Astrocyte of the spinal cord (primary cell): ENCODE measurements around the gene MTCH1.

ENCODE experiments used
- DNase-seq: peaks from one replicate; pipeline ENCODE4 v3.0.0; 2011; ENCODE audit warnings: low read depth, low spot score
- H3K4me3 ChIP-seq: 2 replicates; pipeline ENCODE4 v1.5.1; 2011; ENCODE audit warnings: low read depth, mild to moderate bottlenecking, low read length, moderate library complexity
- in situ Hi-C: cut with HindIII; loops from 2 replicates; pipeline ENCODE4 v1.10.0; 2017; ENCODE audit warnings: low sequenced_read_pairs
- TF ChIP-seq, protein P1 (sequence below): IDR thresholded peaks from 2 replicates; pipeline ENCODE4 v1.5.1; 2012; ENCODE audit warnings: low read depth, mild to moderate bottlenecking, low read length, inconsistent platforms

MTCH1 gene

DNA sequence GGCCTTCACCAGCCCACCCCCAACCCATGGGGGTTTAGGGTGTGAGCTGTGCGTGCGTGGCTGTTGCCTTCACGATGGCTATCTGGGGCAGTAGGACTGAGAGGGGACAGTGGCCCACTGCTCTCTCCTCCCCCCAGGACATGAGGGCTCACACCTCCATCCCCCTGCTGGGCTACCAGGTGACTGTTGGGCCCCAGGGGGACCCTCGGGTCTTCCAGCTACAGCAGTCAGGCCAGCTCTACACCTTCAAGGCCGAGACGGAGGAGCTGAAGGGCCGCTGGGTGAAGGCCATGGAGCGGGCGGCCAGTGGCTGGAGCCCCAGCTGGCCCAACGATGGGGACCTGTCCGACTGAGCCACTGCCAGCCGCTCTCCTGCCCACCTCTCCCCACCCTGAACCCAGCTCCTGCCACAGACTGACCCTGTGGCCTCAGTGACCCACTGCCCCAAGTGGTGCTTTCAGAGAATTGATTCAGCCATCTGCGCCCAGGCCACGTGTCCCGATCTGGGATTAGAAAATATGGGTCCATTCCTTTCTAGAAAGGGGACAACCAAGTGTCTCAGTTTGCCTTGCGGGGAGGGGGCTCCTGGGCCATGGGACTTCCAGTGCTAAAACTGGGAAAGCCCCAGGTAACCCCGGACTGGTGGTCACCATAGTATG is 41.9 kb upstream of the MTCH1 start:
- no peak overlapping the region for H3K4me3 ChIP-seq
- in situ Hi-C loops: no loop called here
- TF ChIP-seq, protein P1, sequence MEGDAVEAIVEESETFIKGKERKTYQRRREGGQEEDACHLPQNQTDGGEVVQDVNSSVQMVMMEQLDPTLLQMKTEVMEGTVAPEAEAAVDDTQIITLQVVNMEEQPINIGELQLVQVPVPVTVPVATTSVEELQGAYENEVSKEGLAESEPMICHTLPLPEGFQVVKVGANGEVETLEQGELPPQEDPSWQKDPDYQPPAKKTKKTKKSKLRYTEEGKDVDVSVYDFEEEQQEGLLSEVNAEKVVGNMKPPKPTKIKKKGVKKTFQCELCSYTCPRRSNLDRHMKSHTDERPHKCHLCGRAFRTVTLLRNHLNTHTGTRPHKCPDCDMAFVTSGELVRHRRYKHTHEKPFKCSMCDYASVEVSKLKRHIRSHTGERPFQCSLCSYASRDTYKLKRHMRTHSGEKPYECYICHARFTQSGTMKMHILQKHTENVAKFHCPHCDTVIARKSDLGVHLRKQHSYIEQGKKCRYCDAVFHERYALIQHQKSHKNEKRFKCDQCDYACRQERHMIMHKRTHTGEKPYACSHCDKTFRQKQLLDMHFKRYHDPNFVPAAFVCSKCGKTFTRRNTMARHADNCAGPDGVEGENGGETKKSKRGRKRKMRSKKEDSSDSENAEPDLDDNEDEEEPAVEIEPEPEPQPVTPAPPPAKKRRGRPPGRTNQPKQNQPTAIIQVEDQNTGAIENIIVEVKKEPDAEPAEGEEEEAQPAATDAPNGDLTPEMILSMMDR: no peak
- no peak for DNase-seq

DNA sequence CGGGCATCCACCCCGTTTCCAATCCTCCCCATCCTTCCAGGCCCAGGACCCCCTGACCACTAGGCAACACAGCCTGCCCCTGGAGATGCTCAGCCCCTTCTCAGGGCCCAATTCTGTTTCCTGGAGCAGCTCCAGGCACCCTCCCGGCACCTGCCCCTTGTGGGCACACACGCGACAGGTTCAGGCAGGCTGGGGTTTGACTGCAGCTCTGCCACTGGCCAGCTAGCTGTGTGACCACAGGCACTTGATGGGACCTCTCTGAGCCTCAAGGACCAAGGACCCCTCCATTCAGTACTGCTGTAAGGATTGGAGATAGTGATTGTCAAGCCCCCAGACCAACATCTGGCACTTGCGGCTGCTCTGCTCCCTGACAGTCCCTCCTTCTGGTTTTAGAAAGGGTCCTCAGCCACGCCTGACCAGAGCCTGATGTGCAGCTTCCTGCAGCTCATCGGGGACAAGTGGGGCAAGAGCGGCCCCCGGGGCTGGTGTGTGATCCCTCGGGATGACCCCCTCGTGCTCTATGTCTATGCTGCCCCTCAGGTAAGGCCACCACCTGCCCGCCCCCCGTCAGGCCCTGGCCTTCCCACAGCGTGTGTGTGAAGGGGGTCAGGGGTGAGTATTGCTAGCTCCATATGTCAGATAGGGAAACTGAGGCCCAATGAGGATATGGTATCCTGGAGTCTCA is 41.2 kb upstream of the MTCH1 start:
- in situ Hi-C loops: no loop called here
- DNase-seq: no peak
- no peak overlapping the region for H3K4me3 ChIP-seq
- TF ChIP-seq, protein P1: no peak

GRCh38 chr6:37025621-37026466 is 39.8 kb upstream of the MTCH1 start:
- TF ChIP-seq, protein P1: no peak
- no peak for DNase-seq
- in situ Hi-C loops: no loop called here
- no peak overlapping the region for H3K4me3 ChIP-seq

GRCh38 chr6:37024656-37025337 is 38.8 kb upstream of the MTCH1 start:
- H3K4me3 ChIP-seq: no peak overlapping the region
- TF ChIP-seq, protein P1: no peak
- in situ Hi-C loops: no loop called here
- DNase-seq: peak; percentile 37

GRCh38 chr6:37022135-37022863 is 36.3 kb upstream of the MTCH1 start:
- TF ChIP-seq, protein P1: no peak
- no peak for DNase-seq
- in situ Hi-C loops: no loop called here
- H3K4me3 ChIP-seq: no peak overlapping the region
